ENCODE data around the gene SCP2.

Gene SCP2

DNA sequence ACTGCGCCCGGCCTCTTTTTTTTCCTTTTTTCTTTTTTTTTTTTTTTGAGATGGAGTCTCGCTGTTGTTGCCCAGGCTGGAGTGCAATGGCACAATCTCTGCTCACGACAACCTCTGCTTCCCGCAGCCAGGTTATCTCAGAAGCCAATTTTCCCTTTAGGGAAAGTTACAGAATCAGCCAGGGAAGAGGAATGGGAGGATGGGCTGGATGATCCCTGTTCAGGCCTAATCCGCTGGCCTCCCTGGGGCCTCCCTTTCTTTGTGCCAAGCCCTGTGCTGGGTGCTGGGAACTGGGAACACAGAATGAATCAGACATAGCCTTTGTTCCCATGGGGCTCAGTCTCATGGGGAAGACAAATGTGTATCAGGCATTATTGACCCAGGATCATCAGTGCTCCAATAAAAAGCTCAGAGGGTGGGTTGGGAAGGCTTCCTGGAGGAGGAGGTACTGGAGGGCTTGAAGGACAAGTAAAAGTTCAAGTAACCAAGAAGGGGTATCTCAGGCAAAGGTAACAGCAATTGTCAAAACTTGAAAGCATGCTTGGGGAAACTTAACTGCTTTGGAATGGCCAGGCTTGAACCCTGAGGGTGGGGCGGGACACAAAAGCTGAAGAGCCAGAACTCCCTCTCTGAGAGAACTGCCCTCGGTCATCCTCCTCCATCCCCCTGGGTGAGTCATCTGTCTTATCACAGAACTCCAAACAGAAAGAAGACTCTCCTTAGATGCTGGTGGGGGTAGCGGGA lies 19.8 kb upstream of the SCP2 start:
- TF ChIP-seq ZFP3 (CRISPR knock-in tag; IDR thresholded peaks at IDR 0.05) (no peak), CSDC2 (CRISPR knock-in tag; IDR thresholded peaks at IDR 0.05) (no peak), CREB5 (CRISPR knock-in tag; IDR thresholded peaks at IDR 0.05; ENCODE audit: low read depth) (no peak), ZNF8 (CRISPR knock-in tag; IDR thresholded peaks at IDR 0.05) (no peak), OSR1 (CRISPR knock-in tag; IDR thresholded peaks at IDR 0.05) (no peak), SNAI2 (CRISPR knock-in tag; IDR thresholded peaks at IDR 0.05) (no peak), ISL1 (CRISPR knock-in tag; IDR thresholded peaks at IDR 0.05) (no peak), ARNTL (CRISPR knock-in tag; IDR thresholded peaks at IDR 0.05; ENCODE audit: borderline replicate concordance, low read depth) (no peak), RARB (CRISPR knock-in tag; IDR thresholded peaks at IDR 0.05) (no peak), TOX (CRISPR knock-in tag; IDR thresholded peaks at IDR 0.05; ENCODE audit: borderline replicate concordance) (no peak), TCF4 (CRISPR knock-in tag; IDR thresholded peaks at IDR 0.05; ENCODE audit: borderline replicate concordance) (no peak), BACH2 (CRISPR knock-in tag; IDR thresholded peaks at IDR 0.05; ENCODE audit: borderline replicate concordance) (no peak)
- TF ChIP-seq, protein P1, sequence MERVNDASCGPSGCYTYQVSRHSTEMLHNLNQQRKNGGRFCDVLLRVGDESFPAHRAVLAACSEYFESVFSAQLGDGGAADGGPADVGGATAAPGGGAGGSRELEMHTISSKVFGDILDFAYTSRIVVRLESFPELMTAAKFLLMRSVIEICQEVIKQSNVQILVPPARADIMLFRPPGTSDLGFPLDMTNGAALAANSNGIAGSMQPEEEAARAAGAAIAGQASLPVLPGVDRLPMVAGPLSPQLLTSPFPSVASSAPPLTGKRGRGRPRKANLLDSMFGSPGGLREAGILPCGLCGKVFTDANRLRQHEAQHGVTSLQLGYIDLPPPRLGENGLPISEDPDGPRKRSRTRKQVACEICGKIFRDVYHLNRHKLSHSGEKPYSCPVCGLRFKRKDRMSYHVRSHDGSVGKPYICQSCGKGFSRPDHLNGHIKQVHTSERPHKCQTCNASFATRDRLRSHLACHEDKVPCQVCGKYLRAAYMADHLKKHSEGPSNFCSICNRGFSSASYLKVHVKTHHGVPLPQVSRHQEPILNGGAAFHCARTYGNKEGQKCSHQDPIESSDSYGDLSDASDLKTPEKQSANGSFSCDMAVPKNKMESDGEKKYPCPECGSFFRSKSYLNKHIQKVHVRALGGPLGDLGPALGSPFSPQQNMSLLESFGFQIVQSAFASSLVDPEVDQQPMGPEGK (CRISPR knock-in tag; IDR thresholded peaks at IDR 0.05; ENCODE audit: borderline replicate concordance), result no peak

DNA sequence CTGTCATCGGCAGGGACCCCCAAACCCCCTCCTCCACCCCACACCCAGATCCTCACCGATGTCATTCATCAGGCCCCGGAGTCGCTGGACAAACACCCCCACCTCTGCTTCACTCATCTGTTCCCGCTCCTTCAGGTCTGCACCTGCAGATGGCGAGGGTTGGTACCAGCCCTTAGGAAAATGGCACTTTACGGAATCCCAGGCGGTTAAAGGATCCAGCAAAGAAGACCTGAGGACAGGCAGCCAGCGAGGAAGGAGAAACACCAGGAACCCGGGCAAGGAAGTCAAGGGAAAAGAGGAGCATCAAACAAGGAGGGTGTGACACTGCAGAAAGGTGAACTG lies 19.3 kb upstream of the SCP2 start:
- no peak for ATAC-seq
- TF ChIP-seq CREB5 (CRISPR knock-in tag; IDR thresholded peaks at IDR 0.05; ENCODE audit: low read depth) (no peak), ZNF565 (CRISPR knock-in tag; conservative IDR thresholded peaks at IDR 0.05; ENCODE audit: low read depth) (no peak), ZFP3 (CRISPR knock-in tag; IDR thresholded peaks at IDR 0.05) (no peak), BACH2 (CRISPR knock-in tag; IDR thresholded peaks at IDR 0.05; ENCODE audit: borderline replicate concordance) (no peak), ARNTL (CRISPR knock-in tag; IDR thresholded peaks at IDR 0.05; ENCODE audit: borderline replicate concordance, low read depth) (no peak), ISL1 (CRISPR knock-in tag; IDR thresholded peaks at IDR 0.05) (no peak), CSDC2 (CRISPR knock-in tag; IDR thresholded peaks at IDR 0.05) (no peak), ZNF70 (CRISPR knock-in tag; IDR thresholded peaks at IDR 0.05) (no peak), RARB (CRISPR knock-in tag; IDR thresholded peaks at IDR 0.05) (no peak), ZNF8 (CRISPR knock-in tag; IDR thresholded peaks at IDR 0.05) (no peak), OSR1 (CRISPR knock-in tag; IDR thresholded peaks at IDR 0.05) (no peak), ESRRG (CRISPR knock-in tag; IDR thresholded peaks at IDR 0.05) (no peak), PPARA (CRISPR knock-in tag; IDR thresholded peaks at IDR 0.05; ENCODE audit: borderline replicate concordance) (no peak), GLIS3 (CRISPR knock-in tag; IDR thresholded peaks at IDR 0.05) (no peak)
- TF ChIP-seq, protein P2, sequence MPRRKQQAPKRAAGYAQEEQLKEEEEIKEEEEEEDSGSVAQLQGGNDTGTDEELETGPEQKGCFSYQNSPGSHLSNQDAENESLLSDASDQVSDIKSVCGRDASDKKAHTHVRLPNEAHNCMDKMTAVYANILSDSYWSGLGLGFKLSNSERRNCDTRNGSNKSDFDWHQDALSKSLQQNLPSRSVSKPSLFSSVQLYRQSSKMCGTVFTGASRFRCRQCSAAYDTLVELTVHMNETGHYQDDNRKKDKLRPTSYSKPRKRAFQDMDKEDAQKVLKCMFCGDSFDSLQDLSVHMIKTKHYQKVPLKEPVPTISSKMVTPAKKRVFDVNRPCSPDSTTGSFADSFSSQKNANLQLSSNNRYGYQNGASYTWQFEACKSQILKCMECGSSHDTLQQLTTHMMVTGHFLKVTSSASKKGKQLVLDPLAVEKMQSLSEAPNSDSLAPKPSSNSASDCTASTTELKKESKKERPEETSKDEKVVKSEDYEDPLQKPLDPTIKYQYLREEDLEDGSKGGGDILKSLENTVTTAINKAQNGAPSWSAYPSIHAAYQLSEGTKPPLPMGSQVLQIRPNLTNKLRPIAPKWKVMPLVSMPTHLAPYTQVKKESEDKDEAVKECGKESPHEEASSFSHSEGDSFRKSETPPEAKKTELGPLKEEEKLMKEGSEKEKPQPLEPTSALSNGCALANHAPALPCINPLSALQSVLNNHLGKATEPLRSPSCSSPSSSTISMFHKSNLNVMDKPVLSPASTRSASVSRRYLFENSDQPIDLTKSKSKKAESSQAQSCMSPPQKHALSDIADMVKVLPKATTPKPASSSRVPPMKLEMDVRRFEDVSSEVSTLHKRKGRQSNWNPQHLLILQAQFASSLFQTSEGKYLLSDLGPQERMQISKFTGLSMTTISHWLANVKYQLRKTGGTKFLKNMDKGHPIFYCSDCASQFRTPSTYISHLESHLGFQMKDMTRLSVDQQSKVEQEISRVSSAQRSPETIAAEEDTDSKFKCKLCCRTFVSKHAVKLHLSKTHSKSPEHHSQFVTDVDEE (CRISPR knock-in tag; IDR thresholded peaks at IDR 0.05), result no peak
- TF ChIP-seq, protein P3, sequence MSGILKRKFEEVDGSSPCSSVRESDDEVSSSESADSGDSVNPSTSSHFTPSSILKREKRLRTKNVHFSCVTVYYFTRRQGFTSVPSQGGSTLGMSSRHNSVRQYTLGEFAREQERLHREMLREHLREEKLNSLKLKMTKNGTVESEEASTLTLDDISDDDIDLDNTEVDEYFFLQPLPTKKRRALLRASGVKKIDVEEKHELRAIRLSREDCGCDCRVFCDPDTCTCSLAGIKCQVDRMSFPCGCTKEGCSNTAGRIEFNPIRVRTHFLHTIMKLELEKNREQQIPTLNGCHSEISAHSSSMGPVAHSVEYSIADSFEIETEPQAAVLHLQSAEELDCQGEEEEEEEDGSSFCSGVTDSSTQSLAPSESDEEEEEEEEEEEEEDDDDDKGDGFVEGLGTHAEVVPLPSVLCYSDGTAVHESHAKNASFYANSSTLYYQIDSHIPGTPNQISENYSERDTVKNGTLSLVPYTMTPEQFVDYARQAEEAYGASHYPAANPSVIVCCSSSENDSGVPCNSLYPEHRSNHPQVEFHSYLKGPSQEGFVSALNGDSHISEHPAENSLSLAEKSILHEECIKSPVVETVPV (CRISPR knock-in tag; IDR thresholded peaks at IDR 0.05), result no peak
- TF ChIP-seq, protein P4, sequence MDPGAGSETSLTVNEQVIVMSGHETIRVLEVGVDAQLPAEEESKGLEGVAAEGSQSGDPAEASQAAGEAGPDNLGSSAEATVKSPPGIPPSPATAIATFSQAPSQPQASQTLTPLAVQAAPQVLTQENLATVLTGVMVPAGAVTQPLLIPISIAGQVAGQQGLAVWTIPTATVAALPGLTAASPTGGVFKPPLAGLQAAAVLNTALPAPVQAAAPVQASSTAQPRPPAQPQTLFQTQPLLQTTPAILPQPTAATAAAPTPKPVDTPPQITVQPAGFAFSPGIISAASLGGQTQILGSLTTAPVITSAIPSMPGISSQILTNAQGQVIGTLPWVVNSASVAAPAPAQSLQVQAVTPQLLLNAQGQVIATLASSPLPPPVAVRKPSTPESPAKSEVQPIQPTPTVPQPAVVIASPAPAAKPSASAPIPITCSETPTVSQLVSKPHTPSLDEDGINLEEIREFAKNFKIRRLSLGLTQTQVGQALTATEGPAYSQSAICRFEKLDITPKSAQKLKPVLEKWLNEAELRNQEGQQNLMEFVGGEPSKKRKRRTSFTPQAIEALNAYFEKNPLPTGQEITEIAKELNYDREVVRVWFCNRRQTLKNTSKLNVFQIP (CRISPR knock-in tag; IDR thresholded peaks at IDR 0.05; ENCODE audit: borderline replicate concordance, low read depth), result no peak

More for the DNA sequence above, 19.8 kb upstream of the SCP2 start:
- no peak for ATAC-seq

All from SK-N-SH treated with all-trans-retinoic acid at 6 μM for 48 hours (cell line).